Breast epithelium (tissue), 4 donors: ENCODE results near the gene ERFE. TPM values are rescaled to one million over a fixed set of nuclear protein-coding genes. Genes with fewer than 3 reads are reported as not detected.
"Not testable (repeated sequence)": the region's sequence is repeated elsewhere in the genome, so short reads cannot be mapped to it uniquely, and the experiment has no call there.

Source experiments
- DNase-seq, 2 donors: peaks; one replicate each; pipeline ENCODE4 v3.0.0-alpha.2; 2019; ENCODE audit warnings: low spot score in 2 of 2
- H3K27ac ChIP-seq, 2 donors: fragments of 200-600 bp; sonication (generic) in 1 of 2; one replicate each; pipeline ENCODE4 v1.5.1; 2016 to 2019; ENCODE audit warnings: mild to moderate bottlenecking in 1 of 2
- H3K27me3 ChIP-seq, 2 donors: fragments of 200-600 bp; sonication (generic) in 1 of 2; one replicate each; pipeline versions ENCODE4 v1.5.1 to v1.6.0; 2017 to 2019; ENCODE audit warnings: control low read depth in 1 of 2, mild to moderate bottlenecking in 1 of 2
- H3K36me3 ChIP-seq: fragments of 200-600 bp; one replicate; pipeline ENCODE4 v1.5.1; 2019
- H3K4me1 ChIP-seq, 2 donors: fragments of 200-600 bp; sonication (generic); one replicate each; pipeline ENCODE4 v1.5.1; 2016 to 2019; ENCODE audit warnings: control low read depth in 1 of 2
- H3K4me3 ChIP-seq, 3 donors: fragments of 200-600 bp; sonication (generic); 1 replicate in 2 of 3; 2 replicates in 1 of 3; pipeline ENCODE4 v1.5.1; 2016 to 2019; ENCODE audit warnings: mild to moderate bottlenecking in 3 of 3, moderate library complexity in 2 of 3
- H3K9me3 ChIP-seq, 2 donors: fragments of 200-600 bp; sonication (generic) in 1 of 2; one replicate each; pipeline ENCODE4 v1.5.1; 2016 to 2019; ENCODE audit warnings: control low read depth in 1 of 2
- POLR2A ChIP-seq: fragments of 450-650 bp; IDR thresholded peaks from one replicate; pipeline ENCODE4 v1.6.1; 2016; ENCODE audit warnings: antibody characterized with exemption, mild to moderate bottlenecking, moderate library complexity
- POLR2AphosphoS5 ChIP-seq, 3 donors: sonication (generic); formaldehyde crosslinking; IDR thresholded peaks; one replicate each; pipeline ENCODE4 v1.6.1; 2017; ENCODE audit warnings: antibody characterized with exemption in 3 of 3
- intact Hi-C: fragments of 100-400 bp; cut with DNase I; formaldehyde crosslinking; loops from one replicate; pipeline ENCODE4 v1.15.1; 2023; ENCODE audit warnings: low total_unique reads
- total RNA-seq, 3 donors: library from RNA; depleted of rRNA; stranded (reverse); fragments of >200 nt; gene quantifications; one replicate each; pipeline ENCODE4 v1.1.0, GENCODE V29; 2016
- TF ChIP-seq, protein P1 (sequence below), 3 donors: fragments of 450-650 bp; IDR thresholded peaks; one replicate each; pipeline ENCODE4 v1.5.1; 2016 to 2017; ENCODE audit warnings: antibody characterized with exemption in 3 of 3, mild to moderate bottlenecking in 3 of 3, moderate library complexity in 3 of 3

Gene ERFE
- total RNA-seq, 3 donors from 2014 or later: 0.48 to 0.98 TPM; not detected in 1

DNA sequence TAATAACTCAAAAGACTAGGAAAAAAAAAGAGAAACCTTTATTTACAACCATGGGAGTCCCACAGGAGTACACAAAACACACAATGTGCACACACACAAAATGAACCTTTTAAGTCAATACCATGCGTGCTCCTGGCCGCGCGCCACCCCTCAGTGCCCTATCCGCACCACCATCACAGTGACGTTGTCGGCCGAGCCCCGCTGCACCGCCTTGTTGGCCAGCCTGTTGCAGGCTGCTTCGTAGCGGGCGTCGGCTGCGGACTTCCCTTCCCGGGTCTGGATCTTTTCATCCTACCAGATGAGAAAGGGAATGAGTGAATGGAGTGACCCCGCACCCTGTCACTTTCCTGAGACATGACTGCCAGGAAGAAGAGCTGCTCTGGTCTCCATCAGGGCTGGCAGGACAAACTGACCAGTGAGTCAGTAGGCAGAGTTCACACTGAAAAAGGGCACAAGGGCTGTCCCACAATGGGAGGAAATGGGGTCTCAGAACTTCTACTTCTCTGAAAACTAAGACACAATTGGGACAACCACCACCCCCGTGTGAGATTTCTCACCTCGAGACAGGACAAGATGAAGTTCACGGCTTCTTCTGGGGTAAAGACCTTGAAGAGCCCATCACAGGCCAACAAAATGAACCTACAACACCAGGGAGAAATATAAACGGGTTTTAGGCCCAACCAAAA is 11.8 kb downstream of the ERFE start:
- Histone ChIP-seq H3K9me3 (no peaks in the 10 kb centered on the region), H3K27ac (peak overlapping the region in 1 of 2 donors; percentile 68), H3K4me3 (no peak overlapping the region), H3K4me1 (no peaks in the 10 kb centered on the region), H3K36me3 (no peaks in the 10 kb centered on the region), H3K27me3 (no peaks in the 10 kb centered on the region)
- peak in 1 of 2 donors; percentile 73 for DNase-seq
- intact Hi-C loops: no loop called here
- TF ChIP-seq POLR2AphosphoS5 (IDR thresholded peaks at IDR 0.05): no peak
- TF ChIP-seq POLR2A: no peak
- TF ChIP-seq, protein P1, sequence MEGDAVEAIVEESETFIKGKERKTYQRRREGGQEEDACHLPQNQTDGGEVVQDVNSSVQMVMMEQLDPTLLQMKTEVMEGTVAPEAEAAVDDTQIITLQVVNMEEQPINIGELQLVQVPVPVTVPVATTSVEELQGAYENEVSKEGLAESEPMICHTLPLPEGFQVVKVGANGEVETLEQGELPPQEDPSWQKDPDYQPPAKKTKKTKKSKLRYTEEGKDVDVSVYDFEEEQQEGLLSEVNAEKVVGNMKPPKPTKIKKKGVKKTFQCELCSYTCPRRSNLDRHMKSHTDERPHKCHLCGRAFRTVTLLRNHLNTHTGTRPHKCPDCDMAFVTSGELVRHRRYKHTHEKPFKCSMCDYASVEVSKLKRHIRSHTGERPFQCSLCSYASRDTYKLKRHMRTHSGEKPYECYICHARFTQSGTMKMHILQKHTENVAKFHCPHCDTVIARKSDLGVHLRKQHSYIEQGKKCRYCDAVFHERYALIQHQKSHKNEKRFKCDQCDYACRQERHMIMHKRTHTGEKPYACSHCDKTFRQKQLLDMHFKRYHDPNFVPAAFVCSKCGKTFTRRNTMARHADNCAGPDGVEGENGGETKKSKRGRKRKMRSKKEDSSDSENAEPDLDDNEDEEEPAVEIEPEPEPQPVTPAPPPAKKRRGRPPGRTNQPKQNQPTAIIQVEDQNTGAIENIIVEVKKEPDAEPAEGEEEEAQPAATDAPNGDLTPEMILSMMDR (IDR thresholded peaks at IDR 0.05): no peak

- H3K36me3 ChIP-seq, H3K9me3 ChIP-seq, H3K4me3 ChIP-seq, H3K27me3 ChIP-seq, intact Hi-C loops, DNase-seq, H3K27ac ChIP-seq, H3K4me1 ChIP-seq: not testable (repeated sequence)
These were observed 12.3 kb downstream of the ERFE start for GRCh38 chr2:238171072-238171431.

- no peaks in the 10 kb centered on the region for H3K9me3 ChIP-seq
- TF ChIP-seq POLR2A (no peak), POLR2AphosphoS5 (IDR thresholded peaks at IDR 0.05) (no peak)
- TF ChIP-seq, protein P1 (IDR thresholded peaks at IDR 0.05): no peak
- H3K4me1 ChIP-seq: no peaks in the 10 kb centered on the region
- DNase-seq: no peak
- H3K27ac ChIP-seq: no peak overlapping the region
- intact Hi-C loops: no loop called here
- H3K27me3 ChIP-seq: no peaks in the 10 kb centered on the region
- no peak overlapping the region for H3K4me3 ChIP-seq
- no peaks in the 10 kb centered on the region for H3K36me3 ChIP-seq
These were observed 12.9 kb downstream of the ERFE start for GRCh38 chr2:238171575-238172187.

DNA sequence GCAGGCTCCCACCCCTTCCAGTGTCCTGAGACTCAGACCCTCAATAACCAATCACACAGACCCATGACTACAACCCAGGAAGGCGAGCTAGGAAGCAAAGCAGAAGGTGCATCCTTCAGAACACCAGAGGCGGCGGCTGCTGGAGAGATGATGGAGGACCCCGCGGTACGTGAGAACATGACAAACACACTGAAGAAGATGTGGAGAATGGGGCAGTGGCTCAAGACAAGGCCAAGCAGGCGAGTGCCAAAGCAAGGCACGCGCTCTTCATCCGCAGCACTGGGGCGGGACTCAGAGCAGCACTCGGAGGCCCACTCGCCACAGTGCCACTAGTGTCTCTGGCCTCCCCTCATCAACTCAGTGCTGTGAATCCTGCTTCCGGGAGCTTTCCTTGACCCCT is 13.7 kb downstream of the ERFE start:
- intact Hi-C loops: no loop called here
- no peak overlapping the region for H3K4me3 ChIP-seq

GRCh38 chr2:238173692-238174091 is 14.9 kb downstream of the ERFE start:
- no peaks in the 10 kb centered on the region for H3K4me1 ChIP-seq
- H3K27ac ChIP-seq: no peak overlapping the region
- no peaks in the 10 kb centered on the region for H3K27me3 ChIP-seq
- intact Hi-C loops: no loop called here
- no peaks in the 10 kb centered on the region for H3K9me3 ChIP-seq
- H3K4me3 ChIP-seq: no peak overlapping the region
- TF ChIP-seq POLR2AphosphoS5 (IDR thresholded peaks at IDR 0.05): no peak
- TF ChIP-seq POLR2A: no peak
- TF ChIP-seq, protein P1 (IDR thresholded peaks at IDR 0.05): no peak
- H3K36me3 ChIP-seq: no peaks in the 10 kb centered on the region
- no peak for DNase-seq

More for the DNA sequence above, 13.7 kb downstream of the ERFE start:
- H3K9me3 ChIP-seq: no peaks in the 10 kb centered on the region
- no peaks in the 10 kb centered on the region for H3K27me3 ChIP-seq
- TF ChIP-seq POLR2AphosphoS5 (IDR thresholded peaks at IDR 0.05) (no peak), POLR2A (no peak)
- TF ChIP-seq, protein P1 (IDR thresholded peaks at IDR 0.05): no peak
- DNase-seq: no peak
- no peaks in the 10 kb centered on the region for H3K36me3 ChIP-seq
- H3K4me1 ChIP-seq: no peaks in the 10 kb centered on the region
- H3K27ac ChIP-seq: no peak overlapping the region
